ENCODE results near the gene NFX1.

GRCh38 chr9:33379666-33380389, 89.5 kb downstream of the NFX1 start:
- no peak for TF ChIP-seq CTCF (IDR thresholded peaks at IDR 0.05)
- TF ChIP-seq EP300 (IDR thresholded peaks at IDR 0.05; ENCODE audit: low read depth), result no peak

Measured in transverse colon (tissue), 3 donors.